Keratinocyte (primary cell): ENCODE results near the gene GIPC3. TPM values are rescaled to one million over a fixed set of nuclear protein-coding genes. Genes with fewer than 3 reads are reported as not detected.

ENCODE experiments used
- DNase-seq: peaks from one replicate; pipeline ENCODE4 v3.0.0-alpha.2; 2011; ENCODE audit warnings: low read depth, missing footprints, low spot score
- FAIRE-seq: peaks from 2 replicates; lab custom pipeline; 2011; peaks lifted over from hg19 to GRCh38; lab: Jason Lieb, UNC
- H2AFZ ChIP-seq: 2 replicates; pipeline ENCODE4 v1.6.0; 2012; ENCODE audit warnings: low read length, control low read depth, inconsistent platforms; ENCODE audit not compliant: control insufficient read depth
- H3K27ac ChIP-seq: 2 replicates; pipeline ENCODE4 v1.5.1; 2011; ENCODE audit warnings: low read length; ENCODE audit not compliant: control insufficient read depth, insufficient read depth
- H3K27me3 ChIP-seq: 3 replicates; pipeline ENCODE4 v1.6.0; 2011; ENCODE audit warnings: low read length; ENCODE audit not compliant: control insufficient read depth, insufficient read depth; ENCODE audit errors: extremely low read depth
- H3K36me3 ChIP-seq, 2 experiments: 2 replicates in 1 of 2; 3 replicates in 1 of 2; pipeline ENCODE4 v1.5.1; 2011; ENCODE audit warnings: low read length in 2 of 2, mild to moderate bottlenecking in 1 of 2; ENCODE audit not compliant: control insufficient read depth in 2 of 2, insufficient read depth in 2 of 2; ENCODE audit errors: extremely low read depth in 1 of 2
- H3K4me1 ChIP-seq: 3 replicates; pipeline ENCODE4 v1.5.1; 2011; ENCODE audit warnings: low read length; ENCODE audit not compliant: control insufficient read depth, insufficient read depth; ENCODE audit errors: extremely low read depth
- H3K4me2 ChIP-seq: 3 replicates; pipeline ENCODE4 v1.6.0; 2011; ENCODE audit warnings: low read depth, low read length; ENCODE audit not compliant: control insufficient read depth, insufficient read depth; ENCODE audit errors: extremely low read depth
- H3K4me3 ChIP-seq, 3 experiments: fragments of 200-600 bp in 1 of 3; sonication (generic) in 1 of 3; 2 replicates in 2 of 3; 3 replicates in 1 of 3; pipeline ENCODE4 v1.5.1; 2011 to 2016; ENCODE audit warnings: low read length in 3 of 3, mild to moderate bottlenecking in 3 of 3, control low read depth in 2 of 3, inconsistent platforms in 1 of 3, low read depth in 1 of 3, mixed read lengths in 1 of 3, mixed run types in 1 of 3, moderate library complexity in 1 of 3; ENCODE audit not compliant: control insufficient read depth in 2 of 3, insufficient read depth in 2 of 3; ENCODE audit errors: extremely low read depth in 1 of 3
- H3K79me2 ChIP-seq: 2 replicates; pipeline ENCODE4 v1.6.0; 2012; ENCODE audit warnings: low read length; ENCODE audit not compliant: control insufficient read depth, insufficient read depth
- H3K9ac ChIP-seq: 3 replicates; pipeline ENCODE4 v1.6.0; 2011; ENCODE audit warnings: low read length; ENCODE audit not compliant: control insufficient read depth, insufficient read depth; ENCODE audit errors: extremely low read depth
- H3K9me1 ChIP-seq: 3 replicates; pipeline ENCODE4 v1.6.0; 2011; ENCODE audit warnings: low read length; ENCODE audit not compliant: control insufficient read depth, insufficient read depth; ENCODE audit errors: extremely low read depth
- H3K9me3 ChIP-seq: 2 replicates; pipeline ENCODE4 v1.5.1; 2012; ENCODE audit warnings: low read depth, low read length; ENCODE audit not compliant: control insufficient read depth
- H4K20me1 ChIP-seq: 3 replicates; pipeline ENCODE4 v1.6.0; 2011; ENCODE audit warnings: low read length; ENCODE audit not compliant: control insufficient read depth, insufficient read depth; ENCODE audit errors: extremely low read depth
- EZH2 ChIP-seq: IDR thresholded peaks from one replicate; pipeline ENCODE4 v1.6.1; 2012; ENCODE audit warnings: inconsistent platforms, mild to moderate bottlenecking, low read length, moderate library complexity
- dilution Hi-C: fragments of 300-500 bp; cut with MboI; formaldehyde crosslinking; loops from one replicate; pipeline ENCODE4 v1.7.0; 2020; ENCODE audit warnings: low sequenced_read_pairs; ENCODE audit not compliant: extremely low pct_ligation_motif_present
- polyA plus RNA-seq, 5 experiments: library from polyadenylated mRNA; depleted of rRNA in 3 of 5; stranded (reverse) in 3 of 5; stranded (forward) in 1 of 5; unstranded in 1 of 5; fragments of >200 nt; gene quantifications; 1 replicate in 1 of 5; 2 replicates in 3 of 5; 3 replicates in 1 of 5; pipeline versions ENCODE4 v1.2.1 to v1.2.3, GENCODE V29; 2011 to 2012; ENCODE audit warnings: missing spikeins in 2 of 5, low read depth in 1 of 5, low replicate concordance in 1 of 5
- TF ChIP-seq, protein P1 (sequence below), 3 experiments: IDR thresholded peaks in 1 of 3; conservative IDR thresholded peaks in 1 of 3; optimal IDR thresholded peaks in 1 of 3; 2 replicates in 2 of 3; 3 replicates in 1 of 3; pipeline versions ENCODE3 to v1.5.1; 2011; ENCODE audit warnings: low read length in 3 of 3, mild to moderate bottlenecking in 3 of 3, moderate library complexity in 2 of 3, control low read depth in 1 of 3, inconsistent platforms in 1 of 3; ENCODE audit not compliant: insufficient read depth in 2 of 3; ENCODE audit errors: extremely low read depth in 1 of 3

GIPC3 gene
- polyA plus RNA-seq, 1 donor (not counting 4 experiments of a cell fraction or from before 2014, with no cell fraction given), result not detected

DNA sequence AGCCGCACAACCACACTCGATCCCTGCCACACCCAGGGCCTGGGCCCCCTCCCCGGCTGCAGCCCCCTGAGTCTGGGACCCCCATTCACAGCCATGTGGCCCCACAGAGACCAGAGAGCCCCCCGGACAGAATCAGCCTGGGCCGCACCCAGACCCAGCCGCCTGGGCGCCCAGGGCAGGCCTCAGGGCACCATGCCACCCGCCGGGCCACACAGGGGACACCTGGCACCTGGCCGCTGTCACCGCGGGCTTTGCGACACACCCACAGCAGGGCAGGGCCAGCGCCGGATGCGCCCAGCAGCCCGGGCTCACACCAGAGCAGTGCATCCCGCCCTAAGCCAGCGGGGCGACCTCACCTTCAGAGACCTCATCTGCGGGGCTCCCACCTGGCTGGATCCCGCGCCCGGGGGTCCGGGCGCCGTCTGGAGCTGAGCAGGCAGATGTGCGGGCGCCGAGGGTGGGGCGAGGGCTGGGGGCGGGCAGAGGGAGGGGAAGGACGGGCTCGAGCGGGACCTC is 21.0 kb downstream of the GIPC3 start:
- no peak overlapping the region for H3K9ac ChIP-seq
- peaks cover 16% of the 10 kb centered on the region for H3K27me3 ChIP-seq
- H3K4me3 ChIP-seq, result peak overlapping the region in 2 of 3 experiments; percentile 11 to 14
- DNase-seq (no peak), FAIRE-seq (no peak)
- H3K9me1 ChIP-seq, result no peaks in the 10 kb centered on the region
- no peaks in the 10 kb centered on the region for H3K4me1 ChIP-seq
- H3K4me2 ChIP-seq, result peak overlapping the region; percentile 32
- H3K36me3 ChIP-seq, result peaks cover 0 to 2% of the 10 kb centered on the region in 2 experiments
- H3K9me3 ChIP-seq, result no peaks in the 10 kb centered on the region
- no peaks in the 10 kb centered on the region for H4K20me1 ChIP-seq
- TF ChIP-seq EZH2, result no peak
- TF ChIP-seq, protein P1, sequence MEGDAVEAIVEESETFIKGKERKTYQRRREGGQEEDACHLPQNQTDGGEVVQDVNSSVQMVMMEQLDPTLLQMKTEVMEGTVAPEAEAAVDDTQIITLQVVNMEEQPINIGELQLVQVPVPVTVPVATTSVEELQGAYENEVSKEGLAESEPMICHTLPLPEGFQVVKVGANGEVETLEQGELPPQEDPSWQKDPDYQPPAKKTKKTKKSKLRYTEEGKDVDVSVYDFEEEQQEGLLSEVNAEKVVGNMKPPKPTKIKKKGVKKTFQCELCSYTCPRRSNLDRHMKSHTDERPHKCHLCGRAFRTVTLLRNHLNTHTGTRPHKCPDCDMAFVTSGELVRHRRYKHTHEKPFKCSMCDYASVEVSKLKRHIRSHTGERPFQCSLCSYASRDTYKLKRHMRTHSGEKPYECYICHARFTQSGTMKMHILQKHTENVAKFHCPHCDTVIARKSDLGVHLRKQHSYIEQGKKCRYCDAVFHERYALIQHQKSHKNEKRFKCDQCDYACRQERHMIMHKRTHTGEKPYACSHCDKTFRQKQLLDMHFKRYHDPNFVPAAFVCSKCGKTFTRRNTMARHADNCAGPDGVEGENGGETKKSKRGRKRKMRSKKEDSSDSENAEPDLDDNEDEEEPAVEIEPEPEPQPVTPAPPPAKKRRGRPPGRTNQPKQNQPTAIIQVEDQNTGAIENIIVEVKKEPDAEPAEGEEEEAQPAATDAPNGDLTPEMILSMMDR (optimal IDR thresholded peaks at IDR 0.05 in 1 of 3, IDR thresholded peaks at IDR 0.05 in 1 of 3, conservative IDR thresholded peaks at IDR 0.05 in 1 of 3; ENCODE audit: extremely low read depth in 1 of 3, insufficient read depth in 2 of 3, low read length in 3 of 3), result no peak
- no peak overlapping the region for H3K27ac ChIP-seq
- no peaks in the 10 kb centered on the region for H3K79me2 ChIP-seq
- no peak overlapping the region for H2AFZ ChIP-seq
- dilution Hi-C loops, result no loop called here

DNA sequence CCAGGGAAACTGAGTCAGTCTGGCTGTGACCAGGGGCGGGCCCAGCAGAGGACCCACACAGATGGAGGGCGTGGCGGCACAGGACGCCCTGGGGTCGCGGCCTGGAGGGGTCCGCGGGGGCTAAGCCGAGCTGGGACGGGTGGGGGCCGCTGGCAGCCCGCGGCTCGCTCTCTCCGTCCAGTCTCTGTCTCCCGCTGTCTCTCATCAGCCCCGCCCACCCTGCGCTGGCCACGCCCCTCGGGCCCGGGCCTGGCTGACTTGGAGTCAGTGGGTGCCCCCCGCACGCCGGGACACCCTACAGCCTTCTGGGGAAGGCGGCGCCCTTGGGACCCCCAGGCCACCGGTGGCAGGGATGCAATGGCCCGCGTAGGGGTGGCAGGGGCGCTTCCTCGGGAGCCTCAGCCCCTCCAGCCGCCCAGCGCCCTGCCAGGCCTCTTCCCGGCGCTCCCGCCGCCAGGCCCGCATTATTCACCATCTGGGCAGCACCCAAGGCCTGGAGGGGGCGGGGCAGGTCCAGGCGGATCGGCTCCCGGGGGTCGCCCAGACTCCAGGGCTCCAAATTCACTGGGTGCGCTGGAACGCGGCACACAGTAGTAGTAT is 21.5 kb downstream of the GIPC3 start, which contains the start of gene TBXA2R:
Gene TBXA2R (minus strand): TSS at position 186 of the 600 bp plus-strand sequence. CDS start 6,241 bp downstream, outside the sequence.
- peak within 1 kb of the TSS in 2 of 3 experiments; percentile 11 to 14 for H3K4me3 ChIP-seq
- no peak within 1 kb of the TSS for H3K9ac ChIP-seq
- peaks cover 2% of the 10 kb centered on the region in 2 experiments for H3K36me3 ChIP-seq
- peak within 1 kb of the TSS; percentile 32 for H3K4me2 ChIP-seq
- no peak for TF ChIP-seq EZH2
- TF ChIP-seq, protein P1 (optimal IDR thresholded peaks at IDR 0.05 in 1 of 3, IDR thresholded peaks at IDR 0.05 in 1 of 3, conservative IDR thresholded peaks at IDR 0.05 in 1 of 3; ENCODE audit: extremely low read depth in 1 of 3, insufficient read depth in 2 of 3, low read length in 3 of 3), result no peak
- no peak for FAIRE-seq
- H3K27ac ChIP-seq, result no peak within 1 kb of the TSS
- no peaks in the 10 kb centered on the region for H3K4me1 ChIP-seq
- peaks cover 16% of the 10 kb centered on the region for H3K27me3 ChIP-seq
- H3K9me1 ChIP-seq, result no peaks in the 10 kb centered on the region
- H3K79me2 ChIP-seq, result no peaks in the 10 kb centered on the region
- no peak within 1 kb of the TSS for H2AFZ ChIP-seq
- H3K9me3 ChIP-seq, result no peaks in the 10 kb centered on the region
- dilution Hi-C loops, result no loop called here
- DNase-seq, result no peak
- H4K20me1 ChIP-seq, result no peaks in the 10 kb centered on the region
